Osteoblast (primary cell): ENCODE data around the gene SRP14. TPM values are rescaled to one million over a fixed set of nuclear protein-coding genes. Genes with fewer than 3 reads are reported as not detected.

Experiments
- DNase-seq: peaks from one replicate; pipeline ENCODE4 v3.0.0; 2011; ENCODE audit warnings: low spot score, mixed read lengths; ENCODE audit not compliant: insufficient read length; ENCODE audit errors: missing footprints
- H2AFZ ChIP-seq: 2 replicates; pipeline ENCODE4 v1.6.0; 2011; ENCODE audit warnings: mild to moderate bottlenecking, low read length
- H3K27ac ChIP-seq: 2 replicates; pipeline ENCODE4 v1.5.1; 2011; ENCODE audit warnings: mild to moderate bottlenecking, low read depth, low read length, moderate library complexity
- H3K27me3 ChIP-seq: 2 replicates; pipeline ENCODE4 v1.6.0; 2012; ENCODE audit warnings: mild to moderate bottlenecking, control low read depth, inconsistent platforms, low read length, moderate library complexity; ENCODE audit not compliant: insufficient read depth
- H3K36me3 ChIP-seq: 2 replicates; pipeline ENCODE4 v1.5.1; 2011; ENCODE audit warnings: mild to moderate bottlenecking, low read length, control low read depth, moderate library complexity; ENCODE audit not compliant: insufficient read depth
- H3K4me1 ChIP-seq: 2 replicates; pipeline ENCODE4 v1.5.1; 2011; ENCODE audit warnings: mild to moderate bottlenecking, low read length, control low read depth, moderate library complexity; ENCODE audit not compliant: insufficient read depth
- H3K4me2 ChIP-seq: 2 replicates; pipeline ENCODE4 v1.6.0; 2011; ENCODE audit warnings: mild to moderate bottlenecking, low read length; ENCODE audit not compliant: insufficient read depth
- H3K4me3 ChIP-seq: fragments of 200-600 bp; sonication (generic); 3 replicates; pipeline ENCODE4 v1.5.1; 2012; ENCODE audit warnings: mild to moderate bottlenecking, low read length, inconsistent platforms; ENCODE audit not compliant: insufficient read depth
- H3K79me2 ChIP-seq: 2 replicates; pipeline ENCODE4 v1.6.0; 2012; ENCODE audit warnings: mild to moderate bottlenecking, low read length, control low read depth, inconsistent platforms; ENCODE audit not compliant: insufficient read depth
- H3K9me3 ChIP-seq: 2 replicates; pipeline ENCODE4 v1.5.1; 2011; ENCODE audit warnings: low read depth, low read length, control low read depth
- H4K20me1 ChIP-seq: 2 replicates; pipeline ENCODE4 v1.6.0; 2012; ENCODE audit warnings: mild to moderate bottlenecking, low read length, control low read depth; ENCODE audit not compliant: insufficient read depth
- CTCF ChIP-seq: IDR thresholded peaks from 2 replicates; pipeline ENCODE4 v1.5.1; 2011; ENCODE audit warnings: mild to moderate bottlenecking, low read depth, low read length, moderate library complexity; ENCODE audit errors: extremely low read depth
- total RNA-seq: library from RNA; depleted of rRNA; stranded (reverse); fragments of >200 nt; gene quantifications from 2 replicates; pipeline ENCODE4 v1.2.3, GENCODE V29; 2012

The SRP14 gene
- total RNA-seq, 1 donor: 81.4 TPM

- Histone ChIP-seq H3K36me3 (peaks cover under 1% of the 10 kb centered on the region), H3K4me2 (no peak overlapping the region), H3K4me3 (no peak overlapping the region), H4K20me1 (peaks cover 5% of the 10 kb centered on the region), H3K27ac (no peak overlapping the region), H3K79me2 (peaks cover 21% of the 10 kb centered on the region), H3K27me3 (no peaks in the 10 kb centered on the region), H3K4me1 (peaks cover 25% of the 10 kb centered on the region), H3K9me3 (no peaks in the 10 kb centered on the region), H2AFZ (no peak overlapping the region)
- DNase-seq: no peak
- no peak for TF ChIP-seq CTCF
These were observed 3.9 kb upstream of the SRP14 start for GRCh38 chr15:40042791-40043320.

GRCh38 chr15:40040770-40041169 is 1.8 kb upstream of the SRP14 start:
- H3K9me3 ChIP-seq: no peaks in the 10 kb centered on the region
- H3K79me2 ChIP-seq: peaks cover 36% of the 10 kb centered on the region
- no peaks in the 10 kb centered on the region for H3K27me3 ChIP-seq
- TF ChIP-seq CTCF: no peak
- H3K36me3 ChIP-seq: peaks cover 19% of the 10 kb centered on the region
- no peak overlapping the region for H3K4me3 ChIP-seq
- H3K4me1 ChIP-seq: peaks cover 14% of the 10 kb centered on the region
- no peak overlapping the region for H3K4me2 ChIP-seq
- H3K27ac ChIP-seq: no peak overlapping the region
- H2AFZ ChIP-seq: no peak overlapping the region
- no peak for DNase-seq
- peaks cover 7% of the 10 kb centered on the region for H4K20me1 ChIP-seq

- Histone ChIP-seq H3K79me2 (peaks cover 39% of the 10 kb centered on the region), H3K4me2 (peak overlapping the region; percentile 43), H3K4me3 (no peak overlapping the region), H3K36me3 (peaks cover 24% of the 10 kb centered on the region), H4K20me1 (peaks cover 7% of the 10 kb centered on the region), H3K27me3 (no peaks in the 10 kb centered on the region), H3K9me3 (no peaks in the 10 kb centered on the region), H3K27ac (no peak overlapping the region), H3K4me1 (peaks cover 13% of the 10 kb centered on the region), H2AFZ (no peak overlapping the region)
- no peak for DNase-seq
- TF ChIP-seq CTCF: no peak
These were observed 1.3 kb upstream of the SRP14 start for GRCh38 chr15:40040293-40040635.

GRCh38 chr15:40038275-40038637 is 725 bp downstream of the SRP14 start:
- Histone ChIP-seq H3K4me1 (peaks cover 8% of the 10 kb centered on the region), H3K27me3 (no peaks in the 10 kb centered on the region), H3K36me3 (peaks cover 41% of the 10 kb centered on the region), H2AFZ (peak overlapping the region; percentile 90), H3K27ac (peak overlapping the region; percentile 94), H3K79me2 (peaks cover 39% of the 10 kb centered on the region), H3K4me3 (peak overlapping the region; percentile 97), H4K20me1 (peaks cover 7% of the 10 kb centered on the region), H3K4me2 (peak overlapping the region; percentile 85), H3K9me3 (no peaks in the 10 kb centered on the region)
- DNase-seq: no peak
- TF ChIP-seq CTCF: no peak
